Neural cell (in vitro differentiated cells): ENCODE results near the gene PTH1R.

Experiments
- EP300 ChIP-seq: fragments of 450-650 bp; conservative IDR thresholded peaks from 2 replicates; pipeline ENCODE4 v1.6.1; 2014; ENCODE audit warnings: antibody characterized with exemption, mild to moderate bottlenecking, moderate library complexity; ENCODE audit not compliant: poor library complexity, severe bottlenecking
- EZH2 ChIP-seq: fragments of 200-600, 300-800 bp; shearing (Covaris generic), sonication (generic); IDR thresholded peaks from 2 replicates; pipeline ENCODE4 v1.6.1; 2014; ENCODE audit warnings: antibody characterized with exemption, low read length, borderline replicate concordance, mild to moderate bottlenecking; ENCODE audit not compliant: insufficient read depth, poor library complexity, severe bottlenecking
- MXI1 ChIP-seq: fragments of 450-650 bp; conservative IDR thresholded peaks from 2 replicates; pipeline ENCODE4 v1.6.1; 2014; ENCODE audit warnings: antibody characterized with exemption, mild to moderate bottlenecking; ENCODE audit not compliant: poor library complexity, severe bottlenecking
- POLR2AphosphoS5 ChIP-seq: IDR thresholded peaks from 2 replicates; pipeline ENCODE4 v1.6.1; 2012
- TAF1 ChIP-seq: IDR thresholded peaks from 2 replicates; pipeline ENCODE4 v1.6.1; 2012; ENCODE audit warnings: low read depth
- TF ChIP-seq, protein P1 (sequence below): fragments of 450-650 bp; IDR thresholded peaks from 2 replicates; pipeline ENCODE4 v1.5.1; 2014; ENCODE audit warnings: antibody characterized with exemption, mild to moderate bottlenecking, moderate library complexity; ENCODE audit not compliant: poor library complexity, severe bottlenecking
- TF ChIP-seq, protein P2 (sequence below): IDR thresholded peaks from 2 replicates; pipeline ENCODE4 v1.6.1; 2012; ENCODE audit warnings: borderline replicate concordance

DNA sequence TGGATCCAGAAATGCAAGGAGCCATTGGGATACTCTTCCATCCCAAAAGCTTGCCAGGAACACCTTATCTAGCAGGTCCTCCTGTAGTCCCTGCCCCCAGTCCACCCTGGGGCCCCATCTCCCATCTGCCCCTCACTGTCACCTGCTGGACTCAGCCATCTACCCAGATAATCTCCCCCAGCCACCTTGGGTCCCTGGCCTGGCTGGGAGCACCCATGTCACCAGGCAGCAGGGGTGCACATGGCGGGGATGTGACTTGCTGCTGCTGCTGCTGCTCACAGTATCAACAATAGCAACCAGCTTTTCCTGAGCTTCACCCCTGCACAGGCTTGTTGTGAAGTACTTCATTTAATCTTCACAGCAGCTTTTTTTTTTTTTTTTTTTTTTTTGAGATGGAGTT lies 12.6 kb downstream of the PTH1R start:
- TF ChIP-seq EZH2 (no peak), POLR2AphosphoS5 (no peak), TAF1 (no peak), MXI1 (no peak), EP300 (no peak)
- TF ChIP-seq, protein P1, sequence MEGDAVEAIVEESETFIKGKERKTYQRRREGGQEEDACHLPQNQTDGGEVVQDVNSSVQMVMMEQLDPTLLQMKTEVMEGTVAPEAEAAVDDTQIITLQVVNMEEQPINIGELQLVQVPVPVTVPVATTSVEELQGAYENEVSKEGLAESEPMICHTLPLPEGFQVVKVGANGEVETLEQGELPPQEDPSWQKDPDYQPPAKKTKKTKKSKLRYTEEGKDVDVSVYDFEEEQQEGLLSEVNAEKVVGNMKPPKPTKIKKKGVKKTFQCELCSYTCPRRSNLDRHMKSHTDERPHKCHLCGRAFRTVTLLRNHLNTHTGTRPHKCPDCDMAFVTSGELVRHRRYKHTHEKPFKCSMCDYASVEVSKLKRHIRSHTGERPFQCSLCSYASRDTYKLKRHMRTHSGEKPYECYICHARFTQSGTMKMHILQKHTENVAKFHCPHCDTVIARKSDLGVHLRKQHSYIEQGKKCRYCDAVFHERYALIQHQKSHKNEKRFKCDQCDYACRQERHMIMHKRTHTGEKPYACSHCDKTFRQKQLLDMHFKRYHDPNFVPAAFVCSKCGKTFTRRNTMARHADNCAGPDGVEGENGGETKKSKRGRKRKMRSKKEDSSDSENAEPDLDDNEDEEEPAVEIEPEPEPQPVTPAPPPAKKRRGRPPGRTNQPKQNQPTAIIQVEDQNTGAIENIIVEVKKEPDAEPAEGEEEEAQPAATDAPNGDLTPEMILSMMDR: no peak
- TF ChIP-seq, protein P2, sequence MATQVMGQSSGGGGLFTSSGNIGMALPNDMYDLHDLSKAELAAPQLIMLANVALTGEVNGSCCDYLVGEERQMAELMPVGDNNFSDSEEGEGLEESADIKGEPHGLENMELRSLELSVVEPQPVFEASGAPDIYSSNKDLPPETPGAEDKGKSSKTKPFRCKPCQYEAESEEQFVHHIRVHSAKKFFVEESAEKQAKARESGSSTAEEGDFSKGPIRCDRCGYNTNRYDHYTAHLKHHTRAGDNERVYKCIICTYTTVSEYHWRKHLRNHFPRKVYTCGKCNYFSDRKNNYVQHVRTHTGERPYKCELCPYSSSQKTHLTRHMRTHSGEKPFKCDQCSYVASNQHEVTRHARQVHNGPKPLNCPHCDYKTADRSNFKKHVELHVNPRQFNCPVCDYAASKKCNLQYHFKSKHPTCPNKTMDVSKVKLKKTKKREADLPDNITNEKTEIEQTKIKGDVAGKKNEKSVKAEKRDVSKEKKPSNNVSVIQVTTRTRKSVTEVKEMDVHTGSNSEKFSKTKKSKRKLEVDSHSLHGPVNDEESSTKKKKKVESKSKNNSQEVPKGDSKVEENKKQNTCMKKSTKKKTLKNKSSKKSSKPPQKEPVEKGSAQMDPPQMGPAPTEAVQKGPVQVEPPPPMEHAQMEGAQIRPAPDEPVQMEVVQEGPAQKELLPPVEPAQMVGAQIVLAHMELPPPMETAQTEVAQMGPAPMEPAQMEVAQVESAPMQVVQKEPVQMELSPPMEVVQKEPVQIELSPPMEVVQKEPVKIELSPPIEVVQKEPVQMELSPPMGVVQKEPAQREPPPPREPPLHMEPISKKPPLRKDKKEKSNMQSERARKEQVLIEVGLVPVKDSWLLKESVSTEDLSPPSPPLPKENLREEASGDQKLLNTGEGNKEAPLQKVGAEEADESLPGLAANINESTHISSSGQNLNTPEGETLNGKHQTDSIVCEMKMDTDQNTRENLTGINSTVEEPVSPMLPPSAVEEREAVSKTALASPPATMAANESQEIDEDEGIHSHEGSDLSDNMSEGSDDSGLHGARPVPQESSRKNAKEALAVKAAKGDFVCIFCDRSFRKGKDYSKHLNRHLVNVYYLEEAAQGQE: no peak
